LNCaP clone FGC (cell line): ENCODE results near the gene CORIN.
A peak's percentile ranks its signal among the peaks of the same experiment; 100 is the strongest.

Experiments used
- DNase-seq: peaks from one replicate; pipeline ENCODE4 v3.0.0-alpha.2; 2011; ENCODE audit warnings: low read depth
- H3K4me3 ChIP-seq: 2 replicates; pipeline ENCODE4 v1.5.1; 2011; ENCODE audit warnings: mild to moderate bottlenecking, low read depth, low read length, control low read depth
- CTCF ChIP-seq: IDR thresholded peaks from 2 replicates; pipeline ENCODE4 v1.5.1; 2012; ENCODE audit warnings: mild to moderate bottlenecking; ENCODE audit not compliant: control insufficient read depth, insufficient read depth; ENCODE audit errors: extremely low read depth

CORIN gene

DNA sequence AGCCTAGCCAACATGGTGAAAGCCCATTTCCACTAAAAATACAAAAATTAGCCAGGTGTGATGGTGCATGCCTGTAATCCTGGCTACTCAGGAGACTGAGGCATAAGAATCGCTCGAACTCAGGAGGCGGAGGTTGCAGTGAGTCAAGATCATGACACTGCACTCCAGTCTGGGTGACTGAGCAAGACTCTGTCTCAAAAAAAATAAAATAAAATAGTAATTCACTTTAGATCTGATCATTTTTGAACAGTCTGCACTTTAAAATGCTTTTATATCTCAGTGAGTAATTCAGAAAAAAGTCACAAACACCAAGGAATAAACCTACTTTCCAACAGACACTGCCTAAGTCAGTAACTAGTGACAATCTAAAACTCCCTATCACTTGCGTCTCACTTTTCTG lies 25.6 kb upstream of the CORIN start:
- TF ChIP-seq CTCF: no peak
- no peak for DNase-seq
- no peak overlapping the region for H3K4me3 ChIP-seq

DNA sequence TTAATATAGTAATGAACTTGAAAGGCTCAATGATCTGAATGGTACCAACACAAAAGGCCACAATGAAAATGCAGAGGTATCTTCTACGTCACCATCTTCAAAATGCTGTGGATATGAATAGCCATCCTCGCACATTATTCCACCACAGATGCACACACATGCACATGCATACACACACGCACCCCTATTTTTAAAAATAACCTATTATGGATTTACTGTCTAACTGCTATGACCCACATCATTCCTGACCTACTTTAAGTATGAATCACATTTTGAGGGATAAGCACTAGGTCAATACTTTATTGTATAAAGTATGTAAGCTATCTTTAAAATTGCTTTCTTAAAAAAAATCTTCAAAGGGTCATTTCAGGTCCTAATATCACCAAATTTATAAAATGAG lies 24.4 kb upstream of the CORIN start:
- TF ChIP-seq CTCF: no peak
- DNase-seq: no peak
- H3K4me3 ChIP-seq: no peak overlapping the region

DNA sequence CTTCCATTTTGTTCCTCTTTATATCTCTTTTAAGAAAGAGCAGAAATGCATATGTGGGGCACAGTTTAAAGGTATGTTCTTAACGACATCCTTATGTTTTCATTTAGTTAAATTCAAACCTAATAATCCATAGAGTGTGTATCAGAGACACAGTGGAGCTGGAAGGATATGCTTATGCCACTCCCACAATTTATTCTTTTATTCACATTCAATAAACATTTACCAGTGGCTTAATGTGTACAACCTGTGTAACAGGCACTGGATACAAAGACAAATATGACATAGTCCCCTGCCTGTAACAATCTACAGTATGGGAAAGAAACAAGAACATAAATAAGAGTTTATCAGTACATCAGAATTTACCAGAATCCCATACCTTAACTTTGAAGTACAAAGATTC lies 22.4 kb upstream of the CORIN start:
- H3K4me3 ChIP-seq: no peak overlapping the region
- DNase-seq: no peak
- no peak for TF ChIP-seq CTCF

GRCh38 chr4:47858006-47858405 lies 20.1 kb upstream of the CORIN start:
- no peak overlapping the region for H3K4me3 ChIP-seq
- no peak for DNase-seq
- no peak for TF ChIP-seq CTCF

DNA sequence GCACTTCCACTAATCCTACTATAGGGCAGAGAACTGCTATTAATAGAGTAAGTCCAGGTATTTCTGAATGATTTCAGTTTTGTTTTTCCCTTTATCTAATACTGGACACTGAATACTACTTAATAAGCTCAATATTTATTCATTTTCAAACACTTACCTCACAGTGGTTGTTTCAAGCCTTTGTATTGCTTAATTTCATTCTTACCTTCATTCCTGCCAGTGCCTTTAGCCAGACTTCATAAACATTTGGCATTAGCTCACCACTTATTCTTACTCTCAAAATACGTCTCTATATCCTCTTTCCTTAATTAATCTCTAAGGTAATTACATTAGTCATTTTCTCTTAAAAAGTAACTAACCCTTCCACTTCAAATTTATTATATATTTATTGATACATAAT lies 18.8 kb upstream of the CORIN start:
- no peak for DNase-seq
- no peak for TF ChIP-seq CTCF
- no peak overlapping the region for H3K4me3 ChIP-seq

DNA sequence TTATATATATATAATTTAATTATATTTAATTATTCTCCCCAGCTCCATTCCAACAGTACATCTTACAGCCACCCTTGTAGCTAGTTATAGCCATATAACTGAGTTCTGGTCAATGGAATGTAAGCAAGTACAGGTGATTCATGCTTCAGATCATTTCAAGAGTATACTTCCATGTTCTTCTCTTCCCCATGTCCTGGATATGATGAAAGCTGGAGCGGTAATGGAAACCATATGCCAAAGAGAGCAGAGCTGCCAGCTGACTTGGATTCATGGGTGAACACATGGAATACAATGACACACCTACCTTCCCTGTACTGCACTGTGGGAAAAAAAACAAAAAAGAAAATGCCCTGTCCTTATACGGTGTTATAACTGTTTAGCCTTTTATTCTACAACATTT lies 17.5 kb upstream of the CORIN start:
- no peak for DNase-seq
- TF ChIP-seq CTCF: no peak
- no peak overlapping the region for H3K4me3 ChIP-seq

GRCh38 chr4:47852136-47852535 lies 14.3 kb upstream of the CORIN start:
- peak overlapping the region; percentile 17; the same call in 1 of the 2 replicates for H3K4me3 ChIP-seq
- TF ChIP-seq CTCF: peak; percentile 24; the same call in 1 of the 2 replicates
- peak; percentile 94 for DNase-seq
